Loucy (cell line): ENCODE data around the gene GTPBP2.

Experiments
- EZH2phosphoT487 ChIP-seq: fragments of 200-600 bp; IDR thresholded peaks from 2 replicates; pipeline ENCODE4 v1.6.1; 2018; ENCODE audit warnings: antibody characterized with exemption, mild to moderate bottlenecking, moderate library complexity, borderline replicate concordance
- TF ChIP-seq, protein P1 (sequence below): fragments of 200-600 bp; sonication (generic); conservative IDR thresholded peaks from 2 replicates; pipeline ENCODE4 v1.5.1; 2014; ENCODE audit warnings: mild to moderate bottlenecking, antibody characterized with exemption, low read length

DNA sequence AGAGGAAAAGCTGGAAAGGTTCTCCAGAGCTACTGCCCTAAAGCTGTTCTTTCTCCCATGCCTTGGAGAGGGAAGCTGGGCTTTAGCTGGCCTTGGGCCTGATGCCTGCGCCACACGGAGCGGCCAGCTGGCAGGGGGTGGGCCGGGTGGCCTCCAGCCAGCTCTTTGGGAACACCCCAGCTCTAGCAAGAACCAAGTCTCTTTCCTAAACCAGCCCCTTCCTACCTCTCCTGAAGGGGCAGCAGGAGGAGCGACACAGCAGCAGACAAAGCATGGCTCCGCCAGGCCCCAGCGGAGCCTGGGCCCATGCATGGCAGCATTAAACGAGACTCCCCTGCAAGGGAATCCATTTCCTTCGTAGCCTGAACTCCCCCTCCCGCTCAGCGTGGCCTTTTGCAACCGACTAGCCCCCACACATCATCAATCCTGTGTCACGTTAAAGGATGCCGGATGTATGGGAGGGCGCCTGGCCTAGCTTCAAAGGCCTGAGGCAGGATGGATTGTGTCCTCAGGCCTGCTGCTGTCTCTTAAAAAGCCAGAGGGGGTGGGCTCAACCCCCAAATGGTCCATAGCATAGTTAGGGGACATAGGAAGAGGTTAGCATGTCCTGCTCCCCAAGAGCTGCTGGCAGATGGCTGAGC is 44.5 kb upstream of the GTPBP2 start:
- TF ChIP-seq, protein P1, sequence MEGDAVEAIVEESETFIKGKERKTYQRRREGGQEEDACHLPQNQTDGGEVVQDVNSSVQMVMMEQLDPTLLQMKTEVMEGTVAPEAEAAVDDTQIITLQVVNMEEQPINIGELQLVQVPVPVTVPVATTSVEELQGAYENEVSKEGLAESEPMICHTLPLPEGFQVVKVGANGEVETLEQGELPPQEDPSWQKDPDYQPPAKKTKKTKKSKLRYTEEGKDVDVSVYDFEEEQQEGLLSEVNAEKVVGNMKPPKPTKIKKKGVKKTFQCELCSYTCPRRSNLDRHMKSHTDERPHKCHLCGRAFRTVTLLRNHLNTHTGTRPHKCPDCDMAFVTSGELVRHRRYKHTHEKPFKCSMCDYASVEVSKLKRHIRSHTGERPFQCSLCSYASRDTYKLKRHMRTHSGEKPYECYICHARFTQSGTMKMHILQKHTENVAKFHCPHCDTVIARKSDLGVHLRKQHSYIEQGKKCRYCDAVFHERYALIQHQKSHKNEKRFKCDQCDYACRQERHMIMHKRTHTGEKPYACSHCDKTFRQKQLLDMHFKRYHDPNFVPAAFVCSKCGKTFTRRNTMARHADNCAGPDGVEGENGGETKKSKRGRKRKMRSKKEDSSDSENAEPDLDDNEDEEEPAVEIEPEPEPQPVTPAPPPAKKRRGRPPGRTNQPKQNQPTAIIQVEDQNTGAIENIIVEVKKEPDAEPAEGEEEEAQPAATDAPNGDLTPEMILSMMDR = no peak
- TF ChIP-seq EZH2phosphoT487 = no peak
